ENCODE results near the gene AP5Z1.
A peak's percentile ranks its signal among the peaks of the same experiment; 100 is the strongest.

AP5Z1 gene

GRCh38 chr7:4739528-4739992, 35.9 kb upstream of the AP5Z1 start:
- H3K4me3 ChIP-seq (ENCODE audit: low read depth, low read length): no peak overlapping the region
- no peak for TF ChIP-seq CTCF (IDR thresholded peaks at IDR 0.05; ENCODE audit: borderline replicate concordance, insufficient read depth, low read depth, low read length)

GRCh38 chr7:4740796-4741195, 34.6 kb upstream of the AP5Z1 start:
- H3K4me3 ChIP-seq (ENCODE audit: low read depth, low read length): no peak overlapping the region
- TF ChIP-seq CTCF (IDR thresholded peaks at IDR 0.05; ENCODE audit: borderline replicate concordance, insufficient read depth, low read depth, low read length): no peak

- H3K4me3 ChIP-seq (ENCODE audit: low read depth, low read length): no peak overlapping the region
These were observed 33.3 kb upstream of the AP5Z1 start for GRCh38 chr7:4742051-4742573.

GRCh38 chr7:4742852-4743251, 32.6 kb upstream of the AP5Z1 start:
- no peak for TF ChIP-seq CTCF (IDR thresholded peaks at IDR 0.05; ENCODE audit: borderline replicate concordance, insufficient read depth, low read depth, low read length)

More at GRCh38 chr7:4742051-4742573, 33.3 kb upstream of the AP5Z1 start:
- no peak for TF ChIP-seq CTCF (IDR thresholded peaks at IDR 0.05; ENCODE audit: borderline replicate concordance, insufficient read depth, low read depth, low read length)

GRCh38 chr7:4744391-4745264, 30.8 kb upstream of the AP5Z1 start:
- H3K4me3 ChIP-seq (ENCODE audit: low read depth, low read length): peak overlapping the region; percentile 33
- no peak for TF ChIP-seq CTCF (IDR thresholded peaks at IDR 0.05; ENCODE audit: borderline replicate concordance, insufficient read depth, low read depth, low read length)

More at GRCh38 chr7:4742852-4743251, 32.6 kb upstream of the AP5Z1 start:
- no peak overlapping the region for H3K4me3 ChIP-seq (ENCODE audit: low read depth, low read length)

- TF ChIP-seq CTCF (IDR thresholded peaks at IDR 0.05; ENCODE audit: borderline replicate concordance, insufficient read depth, low read depth, low read length): no peak
- H3K4me3 ChIP-seq (ENCODE audit: low read depth, low read length): peak overlapping the region; percentile 33
These were observed 30.0 kb upstream of the AP5Z1 start for GRCh38 chr7:4745265-4745919.

Data from GM12875 (cell line).